ENCODE measurements around the gene MORF4L2. TPM values are rescaled to one million over a fixed set of nuclear protein-coding genes. Genes with fewer than 3 reads are reported as not detected.

Gene MORF4L2, protein sequence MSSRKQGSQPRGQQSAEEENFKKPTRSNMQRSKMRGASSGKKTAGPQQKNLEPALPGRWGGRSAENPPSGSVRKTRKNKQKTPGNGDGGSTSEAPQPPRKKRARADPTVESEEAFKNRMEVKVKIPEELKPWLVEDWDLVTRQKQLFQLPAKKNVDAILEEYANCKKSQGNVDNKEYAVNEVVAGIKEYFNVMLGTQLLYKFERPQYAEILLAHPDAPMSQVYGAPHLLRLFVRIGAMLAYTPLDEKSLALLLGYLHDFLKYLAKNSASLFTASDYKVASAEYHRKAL
- 224 TPM for total RNA-seq

DNA sequence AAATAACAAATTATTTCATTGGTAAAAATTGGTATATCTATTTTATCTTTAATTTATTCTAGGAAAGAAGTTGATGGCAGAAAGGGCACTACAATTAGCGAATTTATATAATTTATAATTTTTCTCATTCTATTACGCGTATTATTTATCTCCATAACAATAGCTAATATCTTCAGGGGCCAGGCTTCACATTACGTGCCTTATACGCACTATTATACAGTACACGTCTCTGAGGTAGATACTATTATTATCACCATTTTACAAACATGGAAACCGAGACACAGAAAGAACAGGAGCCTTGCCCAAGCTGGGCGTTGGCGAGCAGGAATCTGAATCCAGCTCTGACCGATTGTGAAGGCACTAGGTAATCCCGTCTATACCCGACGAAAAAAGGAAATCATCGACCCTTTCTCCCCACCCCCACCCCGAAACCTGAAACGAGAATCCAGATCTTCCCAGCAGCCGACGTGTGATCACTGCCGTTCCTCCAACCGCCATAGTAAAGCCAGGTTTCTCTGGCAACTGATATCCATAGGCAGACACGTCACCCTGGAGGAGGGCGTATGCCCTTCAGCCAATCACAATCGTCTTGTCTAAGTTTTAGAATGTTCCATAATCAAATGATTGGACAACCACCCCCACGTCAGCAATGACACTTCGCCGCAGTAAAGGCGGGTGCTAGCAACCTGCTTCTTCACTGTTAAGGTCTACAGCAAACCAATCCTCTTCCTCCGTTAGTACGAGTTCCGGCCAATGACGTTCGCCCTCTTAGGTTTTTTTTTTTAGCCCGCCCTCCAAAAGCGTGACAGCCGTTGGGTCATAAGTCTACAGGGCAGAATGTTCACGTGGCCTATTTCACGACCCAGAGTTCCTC, at the start of gene MORF4L2:
Gene MORF4L2 (minus strand): TSS at position 501 of the 874 bp plus-strand sequence. CDS start 9,672 bp downstream, outside the sequence.
- DNase-seq (ENCODE audit: low spot score), result peak; percentile 91
- peak; percentile 94 for ATAC-seq
- intact Hi-C loops (cut with DNase I), result loop anchor here (10.0 kb wide), 1 partner anchor 128 kb away; no protein-coding TSS in a partner anchor

DNA sequence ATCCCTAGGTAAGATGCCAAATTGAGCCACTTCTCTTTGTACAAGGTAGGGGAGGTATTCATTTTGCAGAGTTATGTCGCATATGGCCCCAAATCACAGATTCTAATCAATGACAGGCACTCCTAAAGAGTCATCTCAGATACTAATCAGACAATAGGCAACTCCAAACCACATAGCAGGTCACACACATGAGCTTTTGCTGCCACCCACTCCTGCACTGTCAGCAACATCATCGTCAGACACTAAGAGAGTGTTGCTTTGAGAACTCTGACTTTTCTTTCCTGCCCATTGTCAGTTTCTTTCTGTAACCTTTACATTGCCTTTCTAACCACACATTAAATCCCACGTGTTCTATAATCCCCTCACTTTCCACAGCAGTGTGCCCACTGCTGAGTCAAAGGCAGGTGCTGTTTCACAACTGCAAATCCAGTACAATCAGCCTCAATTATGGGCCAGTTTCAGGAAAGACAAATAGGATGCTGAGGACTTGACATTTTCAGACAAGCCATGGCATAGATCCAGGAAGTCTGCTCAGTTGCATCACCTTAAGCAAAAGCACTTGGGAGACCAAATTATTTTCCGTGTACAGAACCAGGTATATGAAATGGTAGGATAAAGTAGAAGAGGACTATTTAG, 47.7 kb upstream of the MORF4L2 start:
- ATAC-seq, result no peak
- intact Hi-C loops (cut with DNase I), result no loop called here
- DNase-seq (ENCODE audit: low spot score), result no peak

DNA sequence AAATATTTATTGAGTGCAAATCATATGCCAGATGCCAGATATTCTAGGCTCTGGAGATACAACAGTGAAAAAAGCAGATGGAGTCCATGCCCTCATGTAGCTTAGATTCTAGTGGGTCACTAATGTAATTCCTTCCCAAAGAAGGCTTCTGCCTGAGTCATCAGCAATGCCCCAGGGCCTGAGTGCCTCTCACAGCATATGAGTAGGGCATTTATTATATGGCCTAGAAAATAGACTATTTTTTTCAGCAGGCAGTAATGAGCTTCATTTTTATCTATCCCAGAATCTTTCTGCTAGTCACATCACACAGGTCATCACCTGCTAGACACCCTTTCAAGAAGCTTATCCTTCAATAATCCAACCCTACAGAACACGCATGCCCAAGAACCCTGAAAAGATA, 46.5 kb upstream of the MORF4L2 start:
- intact Hi-C loops (cut with DNase I), result no loop called here
- ATAC-seq (no peak), DNase-seq (ENCODE audit: low spot score) (no peak)

- DNase-seq (ENCODE audit: low spot score), result no peak
- peak; percentile 74 for ATAC-seq
- intact Hi-C loops (cut with DNase I), result no loop called here
These were observed 44.4 kb upstream of the MORF4L2 start for GRCh38 chrX:103730796-103731493.

GRCh38 chrX:103730147-103730795, 43.8 kb upstream of the MORF4L2 start:
- intact Hi-C loops (cut with DNase I), result no loop called here
- no peak for DNase-seq (ENCODE audit: low spot score)
- ATAC-seq, result no peak

DNA sequence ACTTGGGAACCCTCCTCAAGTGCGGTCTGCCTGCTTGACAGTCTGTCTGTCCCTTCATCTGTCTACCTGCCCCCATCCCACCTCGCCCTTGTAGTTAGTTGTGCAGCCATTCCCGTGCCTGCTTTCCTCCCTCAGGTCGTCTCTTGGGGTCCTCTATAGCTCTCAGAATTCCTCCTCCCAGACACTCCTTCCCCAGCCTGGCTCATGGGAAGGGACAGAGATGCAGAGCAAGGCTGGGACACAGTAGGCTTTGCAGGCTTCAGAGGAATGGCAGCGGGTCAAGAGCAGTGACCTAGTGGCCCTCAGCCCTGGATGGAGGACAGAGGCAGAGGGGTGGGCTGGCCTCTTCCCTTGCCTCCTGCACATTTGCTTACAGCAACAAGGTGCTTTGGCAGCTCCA, 42.5 kb upstream of the MORF4L2 start:
- intact Hi-C loops (cut with DNase I), result no loop called here
- DNase-seq (ENCODE audit: low spot score) (no peak), ATAC-seq (no peak)

GRCh38 chrX:103727115-103727514, 40.6 kb upstream of the MORF4L2 start:
- no peak for ATAC-seq
- DNase-seq (ENCODE audit: low spot score), result no peak
- intact Hi-C loops (cut with DNase I), result no loop called here

GRCh38 chrX:103726477-103726876, 40.0 kb upstream of the MORF4L2 start:
- intact Hi-C loops (cut with DNase I), result no loop called here
- DNase-seq (ENCODE audit: low spot score), result no peak
- no peak for ATAC-seq

- ATAC-seq (no peak), DNase-seq (ENCODE audit: low spot score) (no peak)
- intact Hi-C loops (cut with DNase I), result no loop called here
These were observed 36.0 kb upstream of the MORF4L2 start for GRCh38 chrX:103722505-103722904.

- intact Hi-C loops (cut with DNase I), result no loop called here
- DNase-seq (ENCODE audit: low spot score) (no peak), ATAC-seq (no peak)
These were observed 31.6 kb upstream of the MORF4L2 start for GRCh38 chrX:103718120-103718519.

DNA sequence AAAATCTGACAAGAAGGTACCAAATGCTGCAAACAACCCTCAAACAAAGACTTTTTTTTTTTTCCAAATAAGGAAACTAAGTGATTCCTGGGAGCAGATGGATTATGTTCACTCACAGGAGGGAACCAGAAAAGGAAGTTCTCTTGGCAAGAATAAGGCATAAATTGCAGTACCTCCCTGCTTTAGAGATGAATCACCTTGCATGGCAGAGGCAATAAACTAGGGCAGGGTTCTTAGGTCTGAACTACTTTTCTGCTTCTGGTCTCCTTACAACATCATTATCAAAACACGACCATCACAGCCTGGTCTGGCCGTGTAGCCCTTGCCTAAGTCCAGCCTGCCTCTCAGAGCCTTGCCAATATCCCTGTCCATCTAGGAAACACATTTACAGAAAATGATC, 30.5 kb upstream of the MORF4L2 start:
- ATAC-seq (no peak), DNase-seq (ENCODE audit: low spot score) (no peak)
- intact Hi-C loops (cut with DNase I), result no loop called here

GRCh38 chrX:103710609-103711008, 24.1 kb upstream of the MORF4L2 start, which contains the start of gene TMEM31:
TMEM31 (plus strand) TSS chrX:103710909; CDS start chrX:103712259, 1,350 bp downstream.
- no peak for DNase-seq (ENCODE audit: low spot score)
- intact Hi-C loops (cut with DNase I), result no loop called here
- no peak for ATAC-seq

DNA sequence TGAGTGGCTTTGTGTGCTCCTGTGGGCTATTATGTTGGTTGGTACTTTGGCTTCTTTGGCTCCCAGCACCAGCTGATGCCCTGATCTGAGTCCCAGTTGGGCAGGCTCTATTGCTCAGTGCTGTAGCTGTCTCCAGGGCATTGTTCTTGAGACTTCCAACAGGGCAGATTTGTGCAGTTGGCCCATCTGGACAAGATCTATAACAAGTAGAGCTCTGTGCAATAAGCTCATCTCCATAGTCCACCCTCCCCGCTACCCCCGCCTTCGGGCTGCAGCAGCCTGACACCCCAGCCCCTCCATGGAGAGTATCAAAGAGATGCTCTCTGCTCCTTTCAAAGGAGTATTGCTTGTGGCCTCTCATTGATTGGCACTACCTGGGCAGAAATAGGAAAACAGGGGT, 18.4 kb upstream of the MORF4L2 start:
- intact Hi-C loops (cut with DNase I), result no loop called here
- DNase-seq (ENCODE audit: low spot score), result no peak
- ATAC-seq, result no peak

DNA sequence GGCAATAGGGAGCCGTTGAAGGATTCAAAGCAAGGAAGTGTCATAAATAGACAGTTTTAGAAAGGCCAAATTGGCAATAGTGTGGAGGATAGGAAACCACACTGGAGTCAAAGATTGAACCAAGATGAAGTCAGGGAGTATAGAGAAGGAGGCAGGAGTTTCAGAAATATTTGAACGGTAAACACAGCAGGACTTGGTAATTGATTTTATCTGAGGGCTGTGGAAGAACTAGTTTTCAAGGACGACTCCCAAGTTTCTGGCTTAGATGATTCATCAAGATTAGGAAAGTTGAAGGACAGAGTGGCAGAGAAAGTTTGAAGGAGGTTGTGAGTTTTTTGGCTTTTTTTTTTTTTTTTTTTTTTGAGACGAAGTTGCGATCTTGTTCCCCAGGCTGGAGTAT, 12.7 kb upstream of the MORF4L2 start:
- intact Hi-C loops (cut with DNase I), result no loop called here
- ATAC-seq (no peak), DNase-seq (ENCODE audit: low spot score) (no peak)

GRCh38 chrX:103697687-103698086, 11.2 kb upstream of the MORF4L2 start:
- no peak for DNase-seq (ENCODE audit: low spot score)
- no peak for ATAC-seq
- intact Hi-C loops (cut with DNase I), result no loop called here

DNA sequence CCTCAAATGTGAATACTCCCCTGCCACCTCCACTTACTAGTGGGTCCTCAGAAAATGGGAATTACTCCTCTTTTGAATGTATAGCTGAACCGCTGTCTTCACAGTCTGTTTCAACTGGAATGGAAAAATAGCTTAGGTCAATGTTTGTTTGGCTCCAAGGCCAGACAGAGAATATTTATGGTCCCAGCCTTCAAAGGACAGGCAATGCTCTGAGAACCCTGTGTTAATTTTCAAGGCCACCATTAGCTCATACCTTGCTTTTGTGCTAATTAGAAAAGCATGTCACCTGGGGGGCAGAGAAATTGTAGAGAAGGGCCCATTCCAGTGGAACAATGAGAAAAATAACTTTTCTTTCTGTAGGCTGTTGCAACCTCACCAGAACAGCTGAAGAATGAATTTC, 4.6 kb upstream of the MORF4L2 start:
- no peak for DNase-seq (ENCODE audit: low spot score)
- intact Hi-C loops (cut with DNase I), result no loop called here
- ATAC-seq, result no peak

- ATAC-seq, result no peak
- intact Hi-C loops (cut with DNase I), result loop anchor here (10.0 kb wide), 1 partner anchor 126 kb away; no protein-coding TSS in a partner anchor
- no peak for DNase-seq (ENCODE audit: low spot score)
These were observed 2.4 kb upstream of the MORF4L2 start for GRCh38 chrX:103688946-103689345.

DNA sequence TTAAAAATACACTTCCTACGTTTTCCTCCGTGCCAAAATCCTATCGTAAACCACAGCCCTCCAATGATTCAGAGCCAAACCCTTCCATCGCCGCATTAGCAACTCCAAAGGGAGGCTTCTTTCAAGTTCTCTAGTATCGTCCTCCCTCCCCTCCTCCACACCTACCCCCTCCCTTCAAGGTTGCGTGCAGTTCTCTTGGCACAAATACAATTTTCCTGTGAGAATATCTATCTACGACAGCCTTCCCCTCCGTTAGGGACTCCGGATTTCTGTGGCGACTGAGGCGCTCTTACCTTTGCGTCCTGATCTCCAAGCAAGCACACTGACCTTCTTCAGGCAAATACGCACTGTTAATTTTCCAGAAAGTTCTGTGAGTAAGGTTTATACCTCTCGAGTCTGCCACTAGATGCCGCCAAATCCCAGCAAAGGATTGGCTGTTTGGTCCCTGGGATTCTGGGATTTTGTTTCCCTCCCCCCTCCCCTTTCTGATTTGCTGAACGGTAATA, 1.2 kb upstream of the MORF4L2 start:
- peak; percentile 51 for ATAC-seq
- intact Hi-C loops (cut with DNase I), result loop anchor here (10.0 kb wide), 1 partner anchor 127 kb away; no protein-coding TSS in a partner anchor
- DNase-seq (ENCODE audit: low spot score), result peak; percentile 89

All from sciatic nerve (tissue), 2 donors.